IMR-90 (cell line): Measurements from ENCODE around the gene TSPAN3. TPM values are rescaled to one million over a fixed set of nuclear protein-coding genes. Genes with fewer than 3 reads are reported as not detected.

Experiments used
- ATAC-seq: fragments of 200-7000 bp; cut with Tn5 transposase; 2 replicates; pipeline ENCODE4 v1.9.1; 2020; ENCODE audit warnings: low read depth, mild to moderate bottlenecking, moderate library complexity
- BruUV-seq: library from RNA; stranded (reverse); fragments of 400-500 nt; replicated peaks from 2 replicates; lab custom pipeline; 2021; lab: Mats Ljungman, UMichigan
- CTCF ChIA-PET: fragments of 300-600 bp; formaldehyde crosslinking; extraction: SDS; loops from one replicate; lab custom pipeline; 2021; ENCODE audit warnings: antibody characterized with exemption; lab: Yijun Ruan, JAX
- POLR2A ChIA-PET: fragments of 300-600 bp; sonication (Branson Sonifier 250); formaldehyde crosslinking; loops from one replicate; lab custom pipeline; 2022; ENCODE audit warnings: antibody characterized with exemption; ENCODE audit not compliant: unreplicated experiment; lab: Charles Lee
- DNase-seq: peaks from one replicate; pipeline ENCODE4 v3.0.0; 2013
- H2AFZ ChIP-seq: replicated peaks from 2 replicates; pipeline ENCODE3; 2013; ENCODE audit warnings: low read length, mild to moderate bottlenecking; ENCODE audit not compliant: poor library complexity
- H2AK5ac ChIP-seq: 2 replicates; pipeline ENCODE4 v1.6.1; 2013; ENCODE audit warnings: low read depth, low read length, inconsistent platforms
- H2AK9ac ChIP-seq: replicated peaks from 2 replicates; pipeline ENCODE3; 2013; ENCODE audit warnings: mild to moderate bottlenecking, low read depth, low read length, moderate library complexity; ENCODE audit not compliant: poor library complexity
- H2BK120ac ChIP-seq: 2 replicates; pipeline ENCODE4 v1.6.1; 2013; ENCODE audit warnings: low read depth, low read length, inconsistent platforms
- H2BK15ac ChIP-seq: 3 replicates; pipeline ENCODE4 v1.6.1; 2013; ENCODE audit warnings: low read depth, low read length, inconsistent platforms
- H2BK20ac ChIP-seq: 2 replicates; pipeline ENCODE4 v1.6.1; 2013; ENCODE audit warnings: low read depth, mild to moderate bottlenecking, inconsistent platforms, low read length, moderate library complexity
- H2BK5ac ChIP-seq: 2 replicates; pipeline ENCODE4 v1.6.1; 2013; ENCODE audit warnings: mild to moderate bottlenecking, low read depth, low read length, inconsistent platforms; ENCODE audit not compliant: poor library complexity, severe bottlenecking
- H3K14ac ChIP-seq: replicated peaks from 2 replicates; pipeline ENCODE4 v1.6.1; 2013; ENCODE audit warnings: low read depth, low read length, inconsistent platforms
- H3K18ac ChIP-seq: 2 replicates; pipeline ENCODE4 v1.6.1; 2013; ENCODE audit warnings: low read depth, low read length, control low read depth
- H3K23ac ChIP-seq: 2 replicates; pipeline ENCODE4 v1.6.1; 2013; ENCODE audit warnings: low read depth, low read length, inconsistent platforms
- H3K27ac ChIP-seq: 2 replicates; pipeline ENCODE4 v1.5.1; 2013; ENCODE audit warnings: mild to moderate bottlenecking, control low read depth, low read length; ENCODE audit not compliant: insufficient read depth
- H3K27me3 ChIP-seq: 2 replicates; pipeline ENCODE4 v1.6.1; 2013; ENCODE audit warnings: low read length; ENCODE audit not compliant: control insufficient read depth, insufficient read depth
- H3K36me3 ChIP-seq: 2 replicates; pipeline ENCODE4 v1.6.1; 2013; ENCODE audit warnings: low read length, mixed read lengths; ENCODE audit not compliant: control insufficient read depth, insufficient read depth
- H3K4ac ChIP-seq: 2 replicates; pipeline ENCODE4 v1.6.1; 2013; ENCODE audit warnings: low read depth, low read length, inconsistent platforms
- H3K4me1 ChIP-seq: 2 replicates; pipeline ENCODE4 v1.6.1; 2013; ENCODE audit warnings: low read length, mixed read lengths; ENCODE audit not compliant: control insufficient read depth, insufficient read depth
- H3K4me2 ChIP-seq: 2 replicates; pipeline ENCODE4 v1.6.1; 2013; ENCODE audit warnings: low read depth, mild to moderate bottlenecking, control low read depth, low read length, moderate library complexity
- H3K4me3 ChIP-seq: 2 replicates; pipeline ENCODE4 v1.5.1; 2013; ENCODE audit warnings: low read depth, mild to moderate bottlenecking, control low read depth, low read length, moderate library complexity; ENCODE audit not compliant: insufficient read depth
- H3K56ac ChIP-seq: 2 replicates; pipeline ENCODE4 v1.6.1; 2013; ENCODE audit warnings: low read length, inconsistent platforms; ENCODE audit not compliant: insufficient read depth; ENCODE audit errors: extremely low read depth
- H3K79me1 ChIP-seq, 2 experiments: 2 replicates each; pipeline ENCODE4 v1.6.1; 2013; ENCODE audit warnings: low read length in 2 of 2, inconsistent platforms in 1 of 2, low read depth in 1 of 2
- H3K9ac ChIP-seq: 2 replicates; pipeline ENCODE4 v1.6.1; 2013; ENCODE audit warnings: low read depth, low read length, control low read depth
- H3K9me1 ChIP-seq: 2 replicates; pipeline ENCODE4 v1.6.1; 2013; ENCODE audit warnings: low read length, inconsistent platforms; ENCODE audit not compliant: insufficient read depth
- H3K9me3 ChIP-seq: 2 replicates; pipeline ENCODE4 v1.6.1; 2013; ENCODE audit warnings: low read length; ENCODE audit not compliant: control insufficient read depth, insufficient read depth
- H4K20me1 ChIP-seq: 2 replicates; pipeline ENCODE4 v1.6.1; 2013; ENCODE audit warnings: low read length, inconsistent platforms; ENCODE audit not compliant: insufficient read depth
- H4K5ac ChIP-seq: 2 replicates; pipeline ENCODE4 v1.6.1; 2013; ENCODE audit warnings: mild to moderate bottlenecking, low read depth, low read length, control low read depth
- H4K8ac ChIP-seq, 2 experiments: 2 replicates each; pipeline ENCODE4 v1.6.1; 2013; ENCODE audit warnings: low read depth in 2 of 2, low read length in 2 of 2, control low read depth in 1 of 2, inconsistent platforms in 1 of 2
- H4K91ac ChIP-seq: 2 replicates; pipeline ENCODE4 v1.6.1; 2013; ENCODE audit warnings: low read depth, low read length, inconsistent platforms; ENCODE audit not compliant: insufficient read depth
- BHLHE40 ChIP-seq: fragments of 150-350 bp; IDR thresholded peaks from 2 replicates; pipeline ENCODE4 v1.6.1; 2016; ENCODE audit warnings: mild to moderate bottlenecking, low read depth, low read length
- CEBPB ChIP-seq: IDR thresholded peaks from 2 replicates; pipeline ENCODE4 v1.6.1; 2012; ENCODE audit warnings: low read depth, low read length, improper control_type of control experiment
- CHD1 ChIP-seq: IDR thresholded peaks from 2 replicates; pipeline ENCODE4 v1.6.1; 2012; ENCODE audit warnings: low read depth, low read length, improper control_type of control experiment
- FOS ChIP-seq: fragments of 150-350 bp; IDR thresholded peaks from 2 replicates; pipeline ENCODE4 v1.6.1; 2016; ENCODE audit warnings: low read depth, low read length
- MAFK ChIP-seq: IDR thresholded peaks from 2 replicates; pipeline ENCODE4 v1.6.1; 2012; ENCODE audit warnings: low read depth, low read length, improper control_type of control experiment
- MAZ ChIP-seq: IDR thresholded peaks from 2 replicates; pipeline ENCODE4 v1.6.1; 2012; ENCODE audit warnings: low read depth, mild to moderate bottlenecking, low read length, improper control_type of control experiment, moderate library complexity, borderline replicate concordance
- MXI1 ChIP-seq: IDR thresholded peaks from 2 replicates; pipeline ENCODE4 v1.6.1; 2012; ENCODE audit warnings: low read depth, mild to moderate bottlenecking, low read length, moderate library complexity, borderline replicate concordance
- NFE2L2 ChIP-seq: fragments of 150-350 bp; IDR thresholded peaks from 2 replicates; pipeline ENCODE4 v1.6.1; 2016; ENCODE audit warnings: low read depth, mild to moderate bottlenecking, low read length
- POLR2A ChIP-seq: IDR thresholded peaks from 2 replicates; pipeline ENCODE4 v1.6.1; 2012; ENCODE audit warnings: mild to moderate bottlenecking, low read depth, low read length
- RAD21 ChIP-seq: IDR thresholded peaks from 2 replicates; pipeline ENCODE4 v1.6.1; 2012; ENCODE audit warnings: low read length, improper control_type of control experiment
- RCOR1 ChIP-seq: IDR thresholded peaks from 2 replicates; pipeline ENCODE4 v1.6.1; 2012; ENCODE audit warnings: mild to moderate bottlenecking, low read length, improper control_type of control experiment; ENCODE audit not compliant: insufficient replicate concordance
- SMC3 ChIP-seq: fragments of 150-350 bp; IDR thresholded peaks from 2 replicates; pipeline ENCODE4 v1.6.1; 2016; ENCODE audit warnings: low read depth, mild to moderate bottlenecking, antibody characterized with exemption, low read length, moderate library complexity
- WGBS, 2 experiments: methylation state at CpG; one replicate each; pipeline versions ENCODE4 v1.1.5 to v1.1.7; 2013; ENCODE audit warnings: missing lambda C conversion rate in 2 of 2; ENCODE audit not compliant: insufficient read length in 1 of 2; ENCODE audit errors: extremely low coverage in 2 of 2; 5-methylcytosine and 5-hydroxymethylcytosine counted together
- dilution Hi-C: fragments of 300-500 bp; cut with HindIII; formaldehyde crosslinking; loops from one replicate; pipeline ENCODE4 v1.14.3; 2018; ENCODE audit warnings: low sequenced_read_pairs; ENCODE audit not compliant: unreplicated experiment
- in situ Hi-C: fragments of 300-500 bp; cut with MboI; formaldehyde crosslinking; loops from 3 replicates; pipeline ENCODE4 v1.14.3; 2019; ENCODE audit warnings: low sequenced_read_pairs, inconsistent platforms, mixed read lengths
- intact Hi-C: fragments of 100-400 bp; cut with micrococcal nuclease; formaldehyde crosslinking; loops from 2 replicates; pipeline ENCODE4 v1.10.0; 2022
- polyA plus RNA-seq, 3 experiments: library from polyadenylated mRNA; depleted of rRNA; stranded (reverse); fragments of >200 nt; gene quantifications; 2 replicates each; pipeline ENCODE4 v1.2.3, GENCODE V29; 2012; ENCODE audit warnings: low replicate concordance in 1 of 3
- total RNA-seq: library from RNA; depleted of rRNA; stranded (reverse); fragments of >200 nt; gene quantifications from 2 replicates; pipeline ENCODE4 v1.2.3, GENCODE V29; 2012
- TF ChIP-seq, protein P1 (sequence below): fragments of 150-350 bp; IDR thresholded peaks from 2 replicates; pipeline ENCODE4 v1.6.1; 2016; ENCODE audit warnings: low read depth, mild to moderate bottlenecking, low read length, moderate library complexity, borderline replicate concordance
- TF ChIP-seq, protein P2 (sequence below): conservative IDR thresholded peaks from 2 replicates; pipeline ENCODE4 v1.5.1; 2012; ENCODE audit warnings: mild to moderate bottlenecking, low read depth, low read length, improper control_type of control experiment
- TF ChIP-seq, protein P3 (sequence below): fragments of 150-350 bp; IDR thresholded peaks from 2 replicates; pipeline ENCODE4 v1.6.1; 2017; ENCODE audit warnings: mild to moderate bottlenecking, antibody characterized with exemption, low read length, low read depth

TSPAN3 gene
- total and polyA plus RNA-seq, 2 of the 4 experiments (the other 2 are of a cell fraction): 270 to 295 TPM

GRCh38 chr15:77083381-77084160 lies 12.7 kb upstream of the TSPAN3 start:
- Histone ChIP-seq H2AK5ac (no peak overlapping the region), H3K9me3 (no peaks in the 10 kb centered on the region), H2BK5ac (no peak overlapping the region), H2BK20ac (no peak overlapping the region), H2AK9ac (no peak overlapping the region), H3K9me1 (peaks cover 13% of the 10 kb centered on the region), H3K4me2 (no peak overlapping the region; the same call in 1 of the 2 replicates), H2BK120ac (no peak overlapping the region), H3K56ac (no peak overlapping the region), H4K5ac (no peak overlapping the region), H3K9ac (no peak overlapping the region), H3K79me1 (no peaks in the 10 kb centered on the region), H3K4me1 (peaks cover 18% of the 10 kb centered on the region), H3K27me3 (no peaks in the 10 kb centered on the region), H3K36me3 (no peaks in the 10 kb centered on the region), H3K23ac (no peak overlapping the region), H3K4me3 (no peak overlapping the region), H4K20me1 (no peaks in the 10 kb centered on the region), H2AFZ (peak overlapping the region; percentile 69), H4K8ac (no peak overlapping the region), H3K18ac (no peak overlapping the region; the same call in 1 of the 2 replicates), H3K4ac (no peak overlapping the region), H3K27ac (no peak overlapping the region), H2BK15ac (no peak overlapping the region), H3K14ac (no peak overlapping the region), H4K91ac (no peak overlapping the region)
- in situ Hi-C loops (no loop called here), dilution Hi-C loops (no loop called here), intact Hi-C loops (no loop called here)
- DNase-seq (peak; percentile 15), ATAC-seq (peak; percentile 33; the same call in 1 of the 2 replicates)
- POLR2A ChIA-PET: no interaction called here
- 39% methylated on average over 14 of the region's 21 CpGs; no CpG with 5 or more reads in 1 of the 2 experiments for WGBS, 2 experiments
- no TSS peak for BruUV-seq
- CTCF ChIA-PET: no interaction called here
- TF ChIP-seq, protein P1, sequence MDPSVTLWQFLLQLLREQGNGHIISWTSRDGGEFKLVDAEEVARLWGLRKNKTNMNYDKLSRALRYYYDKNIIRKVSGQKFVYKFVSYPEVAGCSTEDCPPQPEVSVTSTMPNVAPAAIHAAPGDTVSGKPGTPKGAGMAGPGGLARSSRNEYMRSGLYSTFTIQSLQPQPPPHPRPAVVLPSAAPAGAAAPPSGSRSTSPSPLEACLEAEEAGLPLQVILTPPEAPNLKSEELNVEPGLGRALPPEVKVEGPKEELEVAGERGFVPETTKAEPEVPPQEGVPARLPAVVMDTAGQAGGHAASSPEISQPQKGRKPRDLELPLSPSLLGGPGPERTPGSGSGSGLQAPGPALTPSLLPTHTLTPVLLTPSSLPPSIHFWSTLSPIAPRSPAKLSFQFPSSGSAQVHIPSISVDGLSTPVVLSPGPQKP: no peak
- no peak for TF ChIP-seq RCOR1
- TF ChIP-seq NFE2L2: no peak
- no peak for TF ChIP-seq POLR2A
- no peak for TF ChIP-seq MAZ
- TF ChIP-seq RAD21: no peak
- TF ChIP-seq CEBPB: no peak
- TF ChIP-seq BHLHE40: no peak
- TF ChIP-seq MXI1: no peak
- TF ChIP-seq MAFK: no peak
- TF ChIP-seq FOS: no peak
- no peak for TF ChIP-seq CHD1
- no peak for TF ChIP-seq SMC3
- TF ChIP-seq, protein P2, sequence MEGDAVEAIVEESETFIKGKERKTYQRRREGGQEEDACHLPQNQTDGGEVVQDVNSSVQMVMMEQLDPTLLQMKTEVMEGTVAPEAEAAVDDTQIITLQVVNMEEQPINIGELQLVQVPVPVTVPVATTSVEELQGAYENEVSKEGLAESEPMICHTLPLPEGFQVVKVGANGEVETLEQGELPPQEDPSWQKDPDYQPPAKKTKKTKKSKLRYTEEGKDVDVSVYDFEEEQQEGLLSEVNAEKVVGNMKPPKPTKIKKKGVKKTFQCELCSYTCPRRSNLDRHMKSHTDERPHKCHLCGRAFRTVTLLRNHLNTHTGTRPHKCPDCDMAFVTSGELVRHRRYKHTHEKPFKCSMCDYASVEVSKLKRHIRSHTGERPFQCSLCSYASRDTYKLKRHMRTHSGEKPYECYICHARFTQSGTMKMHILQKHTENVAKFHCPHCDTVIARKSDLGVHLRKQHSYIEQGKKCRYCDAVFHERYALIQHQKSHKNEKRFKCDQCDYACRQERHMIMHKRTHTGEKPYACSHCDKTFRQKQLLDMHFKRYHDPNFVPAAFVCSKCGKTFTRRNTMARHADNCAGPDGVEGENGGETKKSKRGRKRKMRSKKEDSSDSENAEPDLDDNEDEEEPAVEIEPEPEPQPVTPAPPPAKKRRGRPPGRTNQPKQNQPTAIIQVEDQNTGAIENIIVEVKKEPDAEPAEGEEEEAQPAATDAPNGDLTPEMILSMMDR: no peak
- TF ChIP-seq, protein P3, sequence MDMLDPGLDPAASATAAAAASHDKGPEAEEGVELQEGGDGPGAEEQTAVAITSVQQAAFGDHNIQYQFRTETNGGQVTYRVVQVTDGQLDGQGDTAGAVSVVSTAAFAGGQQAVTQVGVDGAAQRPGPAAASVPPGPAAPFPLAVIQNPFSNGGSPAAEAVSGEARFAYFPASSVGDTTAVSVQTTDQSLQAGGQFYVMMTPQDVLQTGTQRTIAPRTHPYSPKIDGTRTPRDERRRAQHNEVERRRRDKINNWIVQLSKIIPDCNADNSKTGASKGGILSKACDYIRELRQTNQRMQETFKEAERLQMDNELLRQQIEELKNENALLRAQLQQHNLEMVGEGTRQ: no peak
